Effector memory CD4-positive, alpha-beta T cell (primary cell): ENCODE measurements around the gene PRKCD.

ENCODE experiments used
- DNase-seq, 3 donors: peaks; one replicate each; pipeline ENCODE4 v3.0.0-alpha.2; 2020
- H3K27ac ChIP-seq: 2 replicates; pipeline ENCODE4 v1.7.0; 2013; ENCODE audit warnings: mild to moderate bottlenecking, low read length, moderate library complexity; ENCODE audit not compliant: insufficient read depth, poor library complexity, severe bottlenecking
- H3K27me3 ChIP-seq: replicated peaks from 2 replicates; pipeline ENCODE4 v1.7.0; 2013; ENCODE audit warnings: mild to moderate bottlenecking, low read length; ENCODE audit not compliant: insufficient read depth, control insufficient read depth, poor library complexity, severe bottlenecking
- H3K36me3 ChIP-seq: 2 replicates; pipeline ENCODE4 v1.7.0; 2013; ENCODE audit warnings: mild to moderate bottlenecking, low read length, moderate library complexity; ENCODE audit not compliant: control insufficient read depth, insufficient read depth
- H3K4me1 ChIP-seq: 2 replicates; pipeline ENCODE4 v1.7.0; 2013; ENCODE audit warnings: low read length, mild to moderate bottlenecking; ENCODE audit not compliant: control insufficient read depth, insufficient read depth, poor library complexity, severe bottlenecking
- H3K4me3 ChIP-seq: 2 replicates; pipeline ENCODE4 v1.7.0; 2013; ENCODE audit warnings: low read length, low read depth, mild to moderate bottlenecking; ENCODE audit not compliant: insufficient read depth, poor library complexity, severe bottlenecking
- H3K9me3 ChIP-seq: 2 replicates; pipeline ENCODE4 v1.7.0; 2013; ENCODE audit warnings: mild to moderate bottlenecking, low read length, moderate library complexity; ENCODE audit not compliant: control insufficient read depth

PRKCD gene

DNA sequence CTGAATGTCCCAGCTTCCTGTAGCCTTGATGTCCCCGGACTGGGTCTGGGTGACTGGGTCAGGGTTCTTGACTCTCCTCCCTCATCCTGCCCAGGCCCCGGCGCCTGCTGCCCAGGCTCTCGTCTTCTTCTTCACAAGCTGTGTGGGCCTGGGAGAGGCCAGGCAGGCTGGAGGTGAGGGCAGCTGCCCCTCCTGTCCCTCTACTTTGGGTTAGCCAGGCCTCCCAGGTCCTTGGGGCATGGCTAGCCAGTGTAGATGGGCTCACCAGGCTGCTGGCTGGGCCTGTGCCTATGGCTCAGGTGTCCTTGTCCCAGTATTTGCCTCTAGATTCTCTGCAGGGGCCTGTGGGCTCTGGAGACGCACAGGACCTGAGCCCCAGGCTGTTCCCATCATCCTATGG, 63.0 kb downstream of the PRKCD start:
- DNase-seq = no peak
- no peaks in the 10 kb centered on the region for H3K27me3 ChIP-seq
- H3K4me3 ChIP-seq = no peak overlapping the region
- H3K9me3 ChIP-seq = no peaks in the 10 kb centered on the region
- H3K36me3 ChIP-seq = peaks cover 46% of the 10 kb centered on the region
- H3K27ac ChIP-seq = no peak overlapping the region
- no peaks in the 10 kb centered on the region for H3K4me1 ChIP-seq

DNA sequence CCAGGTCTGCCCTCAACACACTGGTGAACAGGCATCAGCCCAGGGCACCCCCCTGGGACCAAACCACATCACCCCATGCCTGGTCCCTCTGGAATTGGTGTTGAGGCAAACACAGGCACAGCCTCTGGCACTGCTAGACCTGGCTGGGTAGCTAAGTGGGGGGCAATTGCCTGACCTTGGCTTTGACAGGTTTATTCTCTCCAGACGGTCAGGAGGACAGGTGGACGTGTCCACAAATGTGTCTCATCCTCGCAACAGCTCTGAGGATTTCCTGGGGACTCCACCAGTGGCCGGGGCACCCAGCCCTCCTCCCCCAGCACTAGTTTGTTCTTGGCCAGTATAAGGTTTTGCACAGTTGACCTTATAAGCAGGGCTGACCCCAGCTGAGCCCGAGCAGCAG, 63.5 kb downstream of the PRKCD start:
- no peaks in the 10 kb centered on the region for H3K27me3 ChIP-seq
- H3K4me3 ChIP-seq = no peak overlapping the region
- H3K9me3 ChIP-seq = no peaks in the 10 kb centered on the region
- H3K4me1 ChIP-seq = no peaks in the 10 kb centered on the region
- no peak overlapping the region for H3K27ac ChIP-seq
- peaks cover 51% of the 10 kb centered on the region for H3K36me3 ChIP-seq
- no peak for DNase-seq

DNA sequence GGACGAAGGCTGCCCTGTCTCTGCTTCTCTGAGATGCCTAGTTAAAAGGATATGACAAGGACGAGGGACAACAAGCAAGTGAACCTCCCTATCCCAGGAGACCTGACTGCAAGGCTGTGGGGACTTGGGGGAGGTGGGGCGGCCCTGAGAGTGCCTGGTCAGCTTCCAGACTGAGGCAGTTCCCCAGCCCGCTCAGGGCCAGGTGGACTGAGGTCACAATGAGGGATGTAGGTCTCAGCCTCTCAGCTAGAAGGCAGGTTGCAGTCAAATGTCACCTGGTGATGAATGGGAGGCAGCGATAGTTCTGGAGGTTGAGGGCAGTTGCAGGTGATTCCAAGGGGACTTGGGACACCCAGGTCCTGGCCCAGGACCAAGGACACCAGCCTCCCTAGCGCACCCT, 64.2 kb downstream of the PRKCD start:
- DNase-seq = no peak
- no peak overlapping the region for H3K27ac ChIP-seq
- H3K36me3 ChIP-seq = peaks cover 57% of the 10 kb centered on the region
- H3K27me3 ChIP-seq = no peaks in the 10 kb centered on the region
- no peaks in the 10 kb centered on the region for H3K9me3 ChIP-seq
- no peak overlapping the region for H3K4me3 ChIP-seq
- no peaks in the 10 kb centered on the region for H3K4me1 ChIP-seq

DNA sequence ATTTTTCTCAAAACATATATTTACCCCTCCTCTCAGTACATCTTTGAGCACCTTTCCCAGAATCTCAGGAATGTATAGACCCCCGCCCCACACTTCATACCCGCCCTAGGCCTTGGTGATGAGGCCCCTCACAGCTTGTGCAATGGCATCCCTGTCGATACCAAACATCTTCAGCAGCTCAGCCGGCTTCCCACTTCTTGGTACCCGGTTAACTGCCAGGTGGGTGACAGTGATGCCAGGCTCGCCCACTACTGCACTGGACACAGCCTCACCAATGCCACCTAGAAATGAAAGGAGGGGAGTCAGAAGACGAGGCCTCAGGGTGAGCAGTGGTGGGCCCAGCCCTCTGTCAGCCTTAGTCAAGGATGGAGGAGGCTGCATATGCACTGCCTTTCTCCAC, 64.6 kb downstream of the PRKCD start:
- Histone ChIP-seq H3K36me3 (peaks cover 62% of the 10 kb centered on the region), H3K27ac (no peak overlapping the region), H3K4me1 (no peaks in the 10 kb centered on the region), H3K4me3 (no peak overlapping the region), H3K27me3 (no peaks in the 10 kb centered on the region), H3K9me3 (no peaks in the 10 kb centered on the region)
- DNase-seq = no peak

DNA sequence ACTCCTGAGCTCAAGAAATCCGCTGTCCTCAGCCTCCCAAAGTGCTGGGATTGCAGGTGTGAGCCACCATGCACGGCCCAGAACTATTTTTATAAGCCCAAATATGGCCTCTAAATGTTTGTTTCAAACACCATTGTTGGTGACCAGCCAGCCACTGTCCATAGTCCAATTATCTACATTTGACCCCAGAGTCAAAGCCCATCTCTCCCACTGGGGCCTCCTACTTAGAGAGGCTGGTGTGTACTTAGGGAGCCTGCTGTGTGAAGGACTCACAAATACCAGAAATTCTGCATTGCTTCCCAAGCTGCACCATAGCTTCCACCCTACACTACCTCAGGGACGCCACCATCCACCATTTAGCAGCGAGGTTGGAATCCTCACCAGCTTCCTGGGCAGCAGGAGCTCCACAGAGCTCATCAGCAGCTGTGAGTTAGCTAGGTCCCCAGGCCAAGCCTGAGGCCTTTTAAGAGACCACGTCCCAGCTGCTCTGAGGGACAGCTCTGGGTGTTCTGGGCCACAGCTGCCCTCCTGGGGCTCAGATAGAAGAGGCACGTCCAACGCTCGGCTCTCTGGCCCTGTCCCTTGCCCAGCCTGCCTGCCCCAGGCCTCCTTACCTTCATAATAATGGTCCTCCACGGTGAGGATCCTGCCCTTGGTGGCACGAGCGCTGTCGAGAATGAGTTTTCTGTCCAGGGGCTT, 65.3 kb downstream of the PRKCD start:
- no peak for DNase-seq
- H3K36me3 ChIP-seq = peaks cover 65% of the 10 kb centered on the region
- no peaks in the 10 kb centered on the region for H3K9me3 ChIP-seq
- no peak overlapping the region for H3K27ac ChIP-seq
- H3K27me3 ChIP-seq = no peaks in the 10 kb centered on the region
- no peak overlapping the region for H3K4me3 ChIP-seq
- no peaks in the 10 kb centered on the region for H3K4me1 ChIP-seq

DNA sequence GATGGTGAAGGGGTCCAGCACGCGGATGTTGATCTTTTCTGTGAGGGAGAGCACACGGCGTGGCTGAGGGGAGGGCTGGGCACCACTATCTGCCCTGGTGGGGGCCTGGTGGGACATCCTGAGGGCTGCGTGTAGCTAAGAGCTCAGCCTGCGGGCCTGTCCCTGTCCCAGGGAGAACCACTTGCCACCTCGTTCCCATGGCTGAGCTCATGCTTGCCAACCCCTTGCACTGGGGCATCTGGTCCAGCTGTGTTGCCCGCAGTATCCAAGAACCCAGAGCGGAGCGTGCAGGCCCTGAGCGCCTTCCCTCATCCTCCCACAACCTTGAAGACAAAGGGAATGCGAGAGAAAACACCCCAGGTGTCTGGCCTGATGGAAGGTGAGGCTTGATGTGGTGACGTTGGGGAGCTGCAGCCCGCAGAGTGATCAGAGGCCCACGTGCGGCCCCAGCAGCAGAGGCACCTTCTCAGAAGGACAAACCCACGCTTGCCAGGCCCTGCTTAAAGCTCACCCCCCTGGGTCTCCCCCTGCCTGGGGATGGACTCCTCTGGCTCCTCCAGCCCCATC, 65.9 kb downstream of the PRKCD start:
- DNase-seq = no peak
- H3K36me3 ChIP-seq = peaks cover 70% of the 10 kb centered on the region
- no peak overlapping the region for H3K27ac ChIP-seq
- no peaks in the 10 kb centered on the region for H3K27me3 ChIP-seq
- no peaks in the 10 kb centered on the region for H3K9me3 ChIP-seq
- H3K4me3 ChIP-seq = no peak overlapping the region
- H3K4me1 ChIP-seq = no peaks in the 10 kb centered on the region

DNA sequence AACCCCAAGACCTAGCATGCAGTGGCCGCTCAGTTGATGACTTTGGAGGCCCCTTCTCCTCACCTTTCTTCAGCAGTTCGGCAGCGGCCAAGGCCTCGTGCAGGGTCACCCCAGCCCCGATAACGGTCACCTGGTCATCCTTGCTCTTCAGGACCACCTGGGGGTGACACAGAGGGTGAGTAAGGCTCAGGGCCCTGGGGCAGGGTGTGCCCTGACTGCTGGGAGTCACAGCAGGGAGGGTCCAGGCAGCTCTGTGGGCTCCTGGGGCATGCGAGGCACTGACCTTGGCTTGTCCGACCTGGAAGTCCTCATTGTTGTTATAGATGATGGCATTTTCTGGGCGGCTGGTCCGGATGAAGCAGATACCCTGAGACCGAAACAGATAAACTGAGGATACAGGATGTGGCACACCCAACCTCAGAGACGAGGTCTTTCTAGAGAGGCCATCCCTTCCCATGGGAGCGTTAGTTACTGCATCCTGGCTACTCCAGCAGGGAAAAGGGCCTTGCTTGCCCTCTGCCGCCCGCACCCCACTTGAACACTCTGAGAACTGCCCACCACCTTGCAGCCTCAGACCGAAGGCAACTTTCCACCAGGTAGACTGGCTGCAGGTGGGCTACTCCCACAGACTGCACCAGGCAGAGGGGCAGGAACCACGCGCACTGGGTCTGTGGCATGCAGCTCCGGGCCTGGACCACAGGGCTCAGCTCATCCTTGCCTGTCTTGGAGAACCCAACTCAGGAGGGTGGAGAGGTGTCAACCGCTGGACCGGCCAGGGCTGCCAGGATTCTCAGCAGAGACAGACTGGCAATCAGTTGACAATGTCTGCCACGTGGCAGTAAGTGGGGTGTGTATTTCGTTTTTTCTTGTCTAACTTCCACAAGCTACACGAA, 67.2 kb downstream of the PRKCD start:
- DNase-seq = no peak
- Histone ChIP-seq H3K4me1 (no peaks in the 10 kb centered on the region), H3K9me3 (no peaks in the 10 kb centered on the region), H3K4me3 (no peak overlapping the region), H3K27ac (no peak overlapping the region), H3K27me3 (no peaks in the 10 kb centered on the region), H3K36me3 (peaks cover 83% of the 10 kb centered on the region)

DNA sequence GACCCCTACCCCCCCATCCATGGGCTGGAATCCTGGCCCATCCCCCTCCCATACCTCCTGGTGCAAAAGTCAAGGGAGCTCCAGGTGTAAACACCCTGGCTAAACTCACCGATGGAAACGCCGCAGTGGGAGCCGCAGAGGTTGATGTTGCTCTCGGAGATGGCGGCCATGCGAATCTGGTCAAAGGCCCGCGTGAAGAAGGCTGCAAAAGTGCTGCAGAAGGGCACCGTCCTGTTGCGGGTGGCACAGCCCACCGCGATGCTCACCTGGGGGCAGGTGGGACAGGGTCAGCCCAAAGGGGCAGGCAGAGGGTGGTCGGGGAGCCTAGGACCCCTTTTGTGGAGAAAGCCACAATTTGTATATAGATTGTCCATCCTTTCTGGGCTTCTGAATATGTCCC, 68.2 kb downstream of the PRKCD start:
- H3K27me3 ChIP-seq = no peaks in the 10 kb centered on the region
- H3K27ac ChIP-seq = no peak overlapping the region
- no peak for DNase-seq
- peaks cover 90% of the 10 kb centered on the region for H3K36me3 ChIP-seq
- H3K4me1 ChIP-seq = no peaks in the 10 kb centered on the region
- no peaks in the 10 kb centered on the region for H3K9me3 ChIP-seq
- H3K4me3 ChIP-seq = no peak overlapping the region

DNA sequence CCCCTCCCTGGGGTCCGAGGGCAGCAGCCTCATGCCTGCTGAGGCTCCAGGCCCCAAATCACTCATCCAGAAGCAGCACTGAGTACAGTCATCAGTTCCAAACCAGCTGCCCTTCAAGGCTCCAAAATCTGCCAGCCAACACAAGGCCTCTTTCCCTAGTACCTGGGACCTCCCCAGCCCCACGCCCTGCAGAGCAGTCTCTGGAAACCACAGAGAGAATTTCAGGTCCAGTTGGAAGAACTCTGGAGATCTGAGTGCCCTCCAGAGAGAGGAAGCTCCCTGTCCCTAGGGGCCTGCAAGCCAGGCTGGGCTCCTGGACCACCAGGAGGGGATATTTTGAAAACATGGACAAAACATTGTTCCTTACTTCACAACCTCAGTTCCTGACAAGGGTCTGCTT, 68.6 kb downstream of the PRKCD start:
- H3K4me3 ChIP-seq = no peak overlapping the region
- H3K27ac ChIP-seq = no peak overlapping the region
- no peaks in the 10 kb centered on the region for H3K4me1 ChIP-seq
- H3K27me3 ChIP-seq = no peaks in the 10 kb centered on the region
- no peaks in the 10 kb centered on the region for H3K9me3 ChIP-seq
- no peak for DNase-seq
- H3K36me3 ChIP-seq = peaks cover 88% of the 10 kb centered on the region

DNA sequence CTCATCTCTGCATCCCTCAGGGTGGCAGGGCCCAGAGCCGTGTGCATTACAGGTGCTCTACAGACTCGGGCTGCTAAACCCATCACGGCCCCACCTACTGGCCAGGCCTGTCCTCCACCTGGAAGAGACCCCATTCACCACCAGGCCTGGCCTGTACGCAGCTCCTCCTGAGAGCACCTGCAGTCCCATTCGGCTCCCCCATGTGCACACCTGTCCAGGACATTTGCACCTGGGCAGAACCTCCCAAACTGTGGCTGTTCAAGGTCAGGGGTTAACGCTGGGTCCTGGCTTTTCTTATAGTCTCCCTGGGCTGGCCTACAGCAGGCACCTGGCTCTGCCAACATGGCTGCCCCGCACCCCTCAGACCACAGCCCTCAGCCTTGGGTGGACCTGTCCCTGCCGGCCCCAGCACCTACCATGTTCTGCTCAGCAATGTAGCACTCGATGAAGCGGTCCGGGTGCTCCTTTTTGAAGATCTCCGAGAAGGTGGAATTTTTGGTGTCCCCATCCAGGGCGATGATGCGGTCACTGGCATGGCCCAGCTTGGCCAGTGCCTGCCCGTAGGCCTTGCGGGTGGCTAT, 69.1 kb downstream of the PRKCD start:
- Histone ChIP-seq H3K36me3 (peaks cover 83% of the 10 kb centered on the region), H3K4me3 (no peak overlapping the region), H3K9me3 (no peaks in the 10 kb centered on the region), H3K27me3 (no peaks in the 10 kb centered on the region), H3K4me1 (no peaks in the 10 kb centered on the region), H3K27ac (no peak overlapping the region)
- DNase-seq = no peak
